ENCODE results near the gene CERS4. TPM values are rescaled to one million over a fixed set of nuclear protein-coding genes. Genes with fewer than 3 reads are reported as not detected.
A peak's percentile ranks its signal among the peaks of the same experiment; 100 is the strongest.

CERS4 gene
- 7.6 and 7.7 TPM in 2 replicates for polyA plus RNA-seq (2011; rRNA removed)
- 3.0 and 5.5 TPM in 2 replicates for polyA minus RNA-seq (2011; rRNA and poly(A)+ RNA removed)

DNA sequence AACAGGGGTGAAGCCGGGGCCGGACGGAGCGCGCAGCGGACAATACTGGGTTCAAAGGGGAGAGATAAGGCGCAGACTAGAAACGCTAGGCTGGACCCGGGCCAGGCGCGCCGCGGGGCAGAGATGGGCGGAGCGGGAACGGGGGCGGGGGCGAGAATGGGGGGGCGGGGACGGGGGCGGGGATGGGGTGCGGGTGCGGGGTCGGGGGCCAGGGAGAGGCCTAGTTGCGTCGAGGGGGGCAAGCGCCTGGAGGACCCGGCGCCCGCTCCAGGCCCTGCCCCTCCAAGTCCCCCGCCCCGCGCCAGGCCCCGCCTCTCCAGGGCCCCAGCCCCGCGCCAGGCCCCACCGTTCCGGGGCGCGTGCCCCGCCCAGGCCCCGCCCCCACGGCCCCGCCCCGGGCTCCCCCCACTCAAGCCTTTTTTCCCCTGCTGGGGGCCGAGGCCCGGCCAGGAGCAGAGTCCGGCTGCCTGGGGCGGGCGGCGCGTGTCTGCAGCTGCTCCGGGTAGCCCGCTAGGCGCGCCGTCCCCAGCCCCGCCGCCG lies at the start of gene CERS4:
Gene CERS4, plus strand, starts transcription at position 449 of the 540 bp plus-strand sequence. CDS start 41,707 bp downstream, outside the sequence.
- no peaks in the 10 kb centered on the region for H3K36me3 ChIP-seq (ENCODE audit: control insufficient read depth, insufficient read depth, low read length)
- ChIA-PET CTCF (no interaction called here), POLR2A (no interaction called here)
- H3K4me3 ChIP-seq (ENCODE audit: low read depth, low read length), result peak within 1 kb of the TSS; percentile 61
- DNase-seq (ENCODE audit: low read depth), result no peak
- no peak for TF ChIP-seq CTCF (IDR thresholded peaks at IDR 0.05; ENCODE audit: insufficient read depth, low read depth, low read length)
- H3K27me3 ChIP-seq (ENCODE audit: control insufficient read depth, insufficient read depth, low read length), result peaks cover 10% of the 10 kb centered on the region

DNA sequence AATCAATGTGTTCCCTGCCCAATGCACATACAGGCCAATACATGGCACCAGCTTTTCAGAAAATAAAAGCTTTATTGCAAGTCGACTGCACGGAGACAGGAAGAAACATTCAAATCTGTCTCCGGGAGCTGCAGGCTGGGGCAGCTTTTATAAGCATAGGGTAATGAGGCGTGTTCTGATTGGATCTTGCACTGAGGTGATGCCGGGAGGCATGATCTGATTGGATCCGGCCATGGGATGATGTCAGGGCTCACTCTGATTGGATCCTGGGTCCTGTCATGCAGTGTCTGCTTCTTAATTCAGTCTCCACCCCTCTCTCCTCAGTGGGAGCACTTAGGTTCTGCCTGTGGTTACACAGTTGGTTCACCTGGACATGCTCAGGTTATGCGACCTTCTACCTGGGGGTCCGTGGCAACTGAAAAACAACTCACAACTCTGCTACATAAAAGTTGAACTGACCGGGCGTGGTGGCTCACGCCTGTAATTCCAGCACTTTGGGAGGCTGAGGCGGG lies 48.0 kb upstream of the CERS4 start:
- Histone ChIP-seq H3K27me3 (ENCODE audit: control insufficient read depth, insufficient read depth, low read length) (no peaks in the 10 kb centered on the region), H3K4me3 (ENCODE audit: low read depth, low read length) (no peak overlapping the region), H3K36me3 (ENCODE audit: control insufficient read depth, insufficient read depth, low read length) (no peaks in the 10 kb centered on the region)
- POLR2A ChIA-PET, result no interaction called here
- CTCF ChIA-PET, result no interaction called here
- no peak for TF ChIP-seq CTCF (IDR thresholded peaks at IDR 0.05; ENCODE audit: insufficient read depth, low read depth, low read length)
- no peak for DNase-seq (ENCODE audit: low read depth)

DNA sequence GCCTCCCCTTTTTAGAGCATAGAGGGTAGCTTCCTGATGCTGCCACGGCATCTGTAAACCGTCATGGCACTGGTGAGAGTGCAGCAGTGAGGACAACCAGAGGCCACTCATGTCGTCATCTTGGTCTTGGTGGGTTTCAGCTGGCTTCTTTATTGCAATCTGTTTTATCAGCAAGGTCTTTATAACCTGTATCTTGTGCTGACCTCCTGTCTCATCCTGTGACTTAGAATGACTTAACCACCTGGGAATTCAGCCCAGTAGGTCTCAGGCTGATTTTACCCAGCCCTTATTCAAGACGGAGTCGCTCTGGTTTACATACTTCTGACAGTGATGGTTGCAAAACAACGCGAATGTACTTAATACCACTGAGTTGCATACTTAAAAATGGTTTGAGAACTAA lies 45.4 kb upstream of the CERS4 start:
- Histone ChIP-seq H3K27me3 (ENCODE audit: control insufficient read depth, insufficient read depth, low read length) (no peaks in the 10 kb centered on the region), H3K4me3 (ENCODE audit: low read depth, low read length) (no peak overlapping the region), H3K36me3 (ENCODE audit: control insufficient read depth, insufficient read depth, low read length) (no peaks in the 10 kb centered on the region)
- TF ChIP-seq CTCF (IDR thresholded peaks at IDR 0.05; ENCODE audit: insufficient read depth, low read depth, low read length), result no peak
- ChIA-PET CTCF (no interaction called here), POLR2A (no interaction called here)
- no peak for DNase-seq (ENCODE audit: low read depth)

DNA sequence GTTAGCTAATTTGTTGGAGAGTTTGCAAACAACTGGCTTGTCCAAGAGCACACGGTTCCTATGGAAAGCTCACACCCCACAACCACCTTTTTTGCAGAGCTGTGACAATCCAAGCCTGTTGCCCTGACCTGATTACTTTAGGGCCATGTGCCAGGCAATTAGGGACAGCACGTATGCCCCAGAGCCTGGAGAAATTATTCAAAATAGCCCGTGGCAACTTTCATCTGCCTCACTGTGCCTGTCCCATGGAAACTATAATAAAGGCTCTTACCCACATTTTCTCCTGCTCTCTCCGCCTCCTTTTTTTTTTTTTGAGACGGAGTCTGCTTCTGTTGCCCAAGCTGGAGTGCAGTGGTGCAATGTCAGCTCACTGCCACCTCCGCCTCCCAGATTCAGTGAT lies 41.2 kb upstream of the CERS4 start:
- no peaks in the 10 kb centered on the region for H3K36me3 ChIP-seq (ENCODE audit: control insufficient read depth, insufficient read depth, low read length)
- no peak for DNase-seq (ENCODE audit: low read depth)
- ChIA-PET POLR2A (no interaction called here), CTCF (interaction anchor here (0.6 to 1.4 kb wide), 2 partner anchors 10 to 257 kb away, joined by 3 to 4 read pairs; no protein-coding TSS in a partner anchor)
- TF ChIP-seq CTCF (IDR thresholded peaks at IDR 0.05; ENCODE audit: insufficient read depth, low read depth, low read length), result no peak
- no peaks in the 10 kb centered on the region for H3K27me3 ChIP-seq (ENCODE audit: control insufficient read depth, insufficient read depth, low read length)
- no peak overlapping the region for H3K4me3 ChIP-seq (ENCODE audit: low read depth, low read length)

- POLR2A ChIA-PET, result no interaction called here
Measured at GRCh38 chr19:8168537-8168936, 40.6 kb upstream of the CERS4 start.

More at GRCh38 chr19:8168537-8168936, 40.6 kb upstream of the CERS4 start:
- CTCF ChIA-PET, result no interaction called here
- Histone ChIP-seq H3K4me3 (ENCODE audit: low read depth, low read length) (no peak overlapping the region), H3K27me3 (ENCODE audit: control insufficient read depth, insufficient read depth, low read length) (no peaks in the 10 kb centered on the region), H3K36me3 (ENCODE audit: control insufficient read depth, insufficient read depth, low read length) (no peaks in the 10 kb centered on the region)
- no peak for DNase-seq (ENCODE audit: low read depth)
- TF ChIP-seq CTCF (IDR thresholded peaks at IDR 0.05; ENCODE audit: insufficient read depth, low read depth, low read length), result no peak
